NCI-H1417 (cell line): ENCODE measurements around the gene TPSAB1.
"Not testable (repeated sequence)": the region's sequence is repeated elsewhere in the genome, so short reads cannot be mapped to it uniquely, and the experiment has no call there.

Experiments used
- DNase-seq, 3 experiments: peaks; one replicate each; lab custom pipeline; 2025; lab: John Stamatoyannopoulos, UW

Gene TPSAB1

DNA sequence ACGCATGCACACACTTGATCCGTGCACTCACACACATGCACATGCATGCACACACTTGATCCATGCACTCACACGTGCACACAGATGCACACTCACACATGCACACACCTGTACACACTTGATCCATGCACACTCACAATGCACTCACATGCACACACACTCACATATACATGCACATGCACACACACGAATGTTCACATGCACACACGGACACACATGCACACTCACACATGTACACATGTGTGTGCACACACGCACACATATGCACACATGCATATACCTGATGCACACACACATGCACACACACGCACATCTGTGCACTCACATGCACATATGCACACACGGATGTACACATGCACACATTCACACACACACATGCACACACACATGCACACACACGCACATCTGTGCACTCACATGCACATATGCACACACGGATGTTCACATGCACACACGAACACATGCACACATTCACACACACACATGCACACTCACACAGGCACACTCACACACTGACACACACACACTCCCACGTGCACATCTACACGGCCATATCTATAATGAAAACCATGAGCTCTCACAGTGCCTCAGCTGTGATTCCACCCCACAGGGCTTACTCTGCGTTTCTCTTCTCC, 7.5 kb downstream of the TPSAB1 start:
- not testable (repeated sequence) for DNase-seq

DNA sequence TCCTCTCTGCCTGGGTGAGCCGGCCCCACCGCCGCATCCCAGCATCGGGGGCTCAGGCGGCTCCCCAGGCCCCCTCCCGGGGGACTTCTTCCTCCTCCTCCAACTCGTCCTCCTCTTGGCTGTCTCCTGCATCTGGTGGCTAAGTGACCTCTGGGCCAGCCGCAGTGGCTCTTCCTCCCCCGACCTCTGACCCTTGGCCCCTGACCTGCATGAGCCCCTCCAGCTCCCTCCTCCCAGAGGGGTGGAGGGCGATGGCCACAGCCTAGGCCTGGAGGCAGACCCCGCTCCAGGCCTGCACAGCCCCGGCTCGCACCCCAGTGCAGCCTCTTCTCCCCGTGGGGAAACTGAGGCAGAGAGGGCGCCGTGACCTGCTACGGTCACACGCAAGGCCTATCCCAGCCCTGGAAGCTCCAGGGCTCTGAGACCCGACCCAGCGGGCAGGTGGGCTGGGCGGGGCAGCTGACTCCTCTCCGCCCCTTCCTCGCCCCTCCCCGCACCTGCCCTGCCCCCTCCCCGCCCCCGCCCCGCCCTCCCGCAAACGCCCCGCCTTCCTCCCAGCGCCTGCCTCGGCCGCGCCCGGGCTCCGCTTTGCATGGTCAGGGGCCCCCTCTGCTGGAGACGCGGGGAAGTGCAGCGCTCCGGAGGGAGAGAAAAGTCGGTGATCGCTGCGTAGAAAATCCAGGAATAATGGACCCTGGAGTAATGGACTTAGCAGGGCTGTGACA, 8.7 kb downstream of the TPSAB1 start:
- DNase-seq = not testable (repeated sequence)

DNA sequence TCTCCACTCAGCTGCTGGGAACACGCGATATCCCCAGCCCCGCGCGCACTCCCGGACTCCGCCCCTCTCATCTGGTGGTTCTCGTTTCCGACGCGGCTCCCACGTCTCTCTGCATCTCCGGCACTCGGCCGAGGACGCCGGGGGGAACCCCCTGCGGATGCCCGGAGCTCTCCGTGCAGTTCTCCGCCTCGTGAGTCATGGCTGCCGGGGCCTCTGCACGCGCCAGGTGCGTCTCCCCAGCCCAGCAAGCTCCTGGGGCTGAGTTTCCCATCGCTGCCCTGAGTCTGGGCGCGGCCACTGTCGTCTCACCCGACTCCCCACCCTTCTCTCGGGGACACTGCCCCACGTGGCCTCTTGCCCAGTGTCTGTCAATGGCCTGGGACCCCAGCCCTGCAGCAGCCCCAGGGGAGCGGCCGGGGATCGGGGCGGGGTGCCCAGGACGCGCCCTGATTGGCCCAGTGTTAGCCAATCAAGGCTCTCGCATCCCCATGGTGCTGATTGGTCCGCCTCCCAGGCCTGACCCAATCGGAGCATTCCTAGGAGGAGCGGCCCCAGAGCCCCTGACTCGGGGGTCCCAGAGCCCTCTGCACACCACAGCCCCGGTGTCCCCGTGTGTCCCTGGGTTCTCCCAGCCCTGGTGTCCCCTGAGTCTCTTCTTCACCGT, 13.3 kb downstream of the TPSAB1 start:
- DNase-seq = not testable (repeated sequence)

DNA sequence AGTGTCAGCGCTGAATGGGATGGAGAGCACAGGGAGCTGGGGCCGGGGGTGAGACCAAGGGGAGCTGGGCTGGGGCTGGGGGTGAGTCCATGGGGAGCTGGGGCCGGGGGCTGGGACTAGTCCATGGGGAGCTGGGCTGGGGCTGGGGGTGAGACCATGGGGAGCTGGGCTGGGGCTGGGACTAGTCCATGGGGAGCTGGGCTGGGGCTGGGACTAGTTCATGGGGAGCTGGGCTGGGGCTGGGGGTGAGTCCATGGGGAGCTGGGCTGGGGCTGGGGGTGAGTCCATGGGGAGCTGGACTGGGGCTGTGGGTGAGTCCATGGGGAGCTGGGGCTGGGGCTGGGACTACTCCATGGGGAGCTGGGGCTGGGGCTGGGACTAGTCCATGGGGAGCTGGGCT, 14.3 kb downstream of the TPSAB1 start:
- not testable (repeated sequence) for DNase-seq

DNA sequence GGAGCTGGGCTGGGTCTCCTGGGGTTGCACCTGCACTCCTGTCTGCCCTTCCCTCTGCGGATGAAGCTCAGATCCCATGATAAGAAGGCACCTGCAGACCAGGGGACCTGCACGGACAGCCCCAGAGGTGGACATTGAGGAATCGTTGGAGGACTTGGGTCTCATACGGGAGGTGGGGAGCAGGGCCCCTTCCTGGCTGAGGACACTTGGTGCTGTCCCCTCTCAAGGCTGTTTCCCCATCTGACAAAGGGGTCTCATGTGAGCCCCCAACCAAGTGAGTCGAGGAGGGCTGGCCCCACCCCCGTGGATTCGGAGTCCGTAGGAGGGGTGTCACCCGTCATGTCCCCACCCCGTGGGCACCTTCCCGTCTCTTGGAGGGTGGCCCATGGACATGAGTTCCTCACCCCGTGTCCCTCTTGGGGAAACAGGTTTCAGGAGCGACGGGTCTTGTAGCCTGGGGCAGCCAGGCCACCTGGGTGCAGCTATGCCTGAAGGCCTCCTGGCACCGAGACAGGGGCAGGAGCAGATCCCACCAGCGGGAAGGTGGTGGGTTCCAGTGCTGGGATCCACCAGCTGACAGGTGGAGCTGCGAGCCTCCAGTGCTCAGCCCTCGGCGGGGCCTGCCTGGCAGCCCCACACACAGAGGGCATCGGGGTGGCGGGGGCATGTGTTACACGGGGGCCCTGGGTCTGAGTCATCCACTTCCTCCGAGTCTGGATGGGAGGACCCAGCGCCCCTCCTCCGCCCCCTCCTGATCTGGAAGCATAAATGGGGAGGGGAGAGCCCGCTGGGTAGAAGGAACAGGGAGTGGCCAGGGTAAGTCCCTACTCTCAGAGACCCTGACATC, 15.0 kb downstream of the TPSAB1 start, which contains the start of gene TPSD1:
Gene TPSD1 (plus strand): TSS at position 794 of the 847 bp plus-strand sequence. CDS start 212 bp downstream, outside the sequence.
- not testable (repeated sequence) for DNase-seq

DNA sequence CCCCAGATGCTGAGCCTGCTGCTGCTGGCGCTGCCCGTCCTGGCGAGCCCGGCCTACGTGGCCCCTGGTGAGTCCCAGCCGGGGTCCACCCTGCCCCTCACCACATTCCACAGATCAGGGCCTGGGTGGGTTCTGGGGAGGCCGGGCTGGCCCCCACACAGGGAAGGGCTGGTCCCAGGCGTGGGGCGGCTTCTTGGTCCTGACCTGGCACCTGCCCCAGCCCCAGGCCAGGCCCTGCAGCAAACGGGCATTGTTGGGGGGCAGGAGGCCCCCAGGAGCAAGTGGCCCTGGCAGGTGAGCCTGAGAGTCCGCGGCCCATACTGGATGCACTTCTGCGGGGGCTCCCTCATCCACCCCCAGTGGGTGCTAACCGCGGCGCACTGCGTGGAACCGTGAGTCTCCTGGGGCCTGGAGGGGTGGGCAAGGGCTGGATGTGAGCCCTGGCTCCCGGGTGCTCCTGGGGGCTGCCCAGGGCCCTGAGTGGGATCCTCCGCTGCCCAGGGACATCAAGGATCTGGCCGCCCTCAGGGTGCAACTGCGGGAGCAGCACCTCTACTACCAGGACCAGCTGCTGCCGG, 15.9 kb downstream of the TPSAB1 start:
- not testable (repeated sequence) for DNase-seq

DNA sequence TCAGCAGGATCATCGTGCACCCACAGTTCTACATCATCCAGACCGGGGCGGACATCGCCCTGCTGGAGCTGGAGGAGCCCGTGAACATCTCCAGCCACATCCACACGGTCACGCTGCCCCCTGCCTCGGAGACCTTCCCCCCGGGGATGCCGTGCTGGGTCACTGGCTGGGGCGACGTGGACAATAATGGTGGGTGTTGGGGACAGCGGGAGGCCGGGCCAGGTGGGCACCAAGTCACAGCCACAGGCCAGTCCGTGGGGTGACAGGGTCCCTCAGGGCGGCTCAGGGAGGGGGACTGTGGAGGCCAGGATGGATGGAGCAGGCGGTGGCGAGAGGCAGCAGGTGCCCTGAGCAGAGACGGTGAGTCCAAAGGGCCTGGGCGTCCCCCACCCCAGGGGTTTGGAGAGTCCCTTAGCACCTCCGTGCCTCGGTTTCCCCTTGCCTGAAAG, 16.4 kb downstream of the TPSAB1 start:
- no peak for DNase-seq

DNA sequence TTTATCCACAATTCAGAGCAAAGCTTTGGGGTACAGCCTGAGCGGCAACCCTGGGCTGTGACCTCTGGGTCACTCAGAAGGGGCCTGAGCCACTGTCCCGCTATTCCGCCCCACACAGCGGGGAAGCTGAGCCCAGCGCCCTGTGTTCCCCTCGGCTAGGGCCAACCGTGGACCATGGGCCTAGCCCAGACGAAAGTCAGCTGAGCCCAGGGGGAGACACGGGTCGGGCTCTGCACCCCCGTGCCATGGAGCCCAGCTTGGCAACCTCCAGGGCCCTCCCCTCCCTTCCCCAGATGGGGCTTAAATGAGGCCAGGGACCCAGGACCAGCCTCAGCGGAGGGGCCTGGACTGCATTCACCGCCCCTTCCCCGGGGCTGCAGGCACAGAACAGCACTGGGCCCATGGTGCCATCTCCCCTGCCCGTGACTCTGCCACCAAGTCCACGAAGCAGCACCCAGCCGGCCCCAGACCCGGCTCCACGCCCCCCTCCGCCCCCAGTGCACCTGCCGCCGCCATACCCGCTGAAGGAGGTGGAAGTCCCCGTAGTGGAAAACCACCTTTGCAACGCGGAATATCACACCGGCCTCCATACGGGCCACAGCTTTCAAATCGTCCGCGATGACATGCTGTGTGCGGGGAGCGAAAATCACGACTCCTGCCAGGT, 17.2 kb downstream of the TPSAB1 start:
- no peak for DNase-seq

DNA sequence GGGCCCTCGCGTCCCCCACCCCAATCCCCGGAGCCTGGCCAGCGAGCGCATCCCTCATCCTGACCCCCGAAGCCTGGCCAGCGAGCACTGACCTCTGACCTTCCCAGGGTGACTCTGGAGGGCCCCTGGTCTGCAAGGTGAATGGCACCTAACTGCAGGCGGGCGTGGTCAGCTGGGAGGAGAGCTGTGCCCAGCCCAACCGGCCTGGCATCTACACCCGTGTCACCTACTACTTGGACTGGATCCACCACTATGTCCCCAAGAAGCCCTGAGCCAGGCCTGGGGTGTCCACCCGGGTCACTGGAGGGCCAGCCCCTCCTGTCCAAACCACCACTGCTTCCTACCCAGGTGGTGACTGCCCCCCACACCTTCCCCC, 17.7 kb downstream of the TPSAB1 start:
- DNase-seq = no peak

DNA sequence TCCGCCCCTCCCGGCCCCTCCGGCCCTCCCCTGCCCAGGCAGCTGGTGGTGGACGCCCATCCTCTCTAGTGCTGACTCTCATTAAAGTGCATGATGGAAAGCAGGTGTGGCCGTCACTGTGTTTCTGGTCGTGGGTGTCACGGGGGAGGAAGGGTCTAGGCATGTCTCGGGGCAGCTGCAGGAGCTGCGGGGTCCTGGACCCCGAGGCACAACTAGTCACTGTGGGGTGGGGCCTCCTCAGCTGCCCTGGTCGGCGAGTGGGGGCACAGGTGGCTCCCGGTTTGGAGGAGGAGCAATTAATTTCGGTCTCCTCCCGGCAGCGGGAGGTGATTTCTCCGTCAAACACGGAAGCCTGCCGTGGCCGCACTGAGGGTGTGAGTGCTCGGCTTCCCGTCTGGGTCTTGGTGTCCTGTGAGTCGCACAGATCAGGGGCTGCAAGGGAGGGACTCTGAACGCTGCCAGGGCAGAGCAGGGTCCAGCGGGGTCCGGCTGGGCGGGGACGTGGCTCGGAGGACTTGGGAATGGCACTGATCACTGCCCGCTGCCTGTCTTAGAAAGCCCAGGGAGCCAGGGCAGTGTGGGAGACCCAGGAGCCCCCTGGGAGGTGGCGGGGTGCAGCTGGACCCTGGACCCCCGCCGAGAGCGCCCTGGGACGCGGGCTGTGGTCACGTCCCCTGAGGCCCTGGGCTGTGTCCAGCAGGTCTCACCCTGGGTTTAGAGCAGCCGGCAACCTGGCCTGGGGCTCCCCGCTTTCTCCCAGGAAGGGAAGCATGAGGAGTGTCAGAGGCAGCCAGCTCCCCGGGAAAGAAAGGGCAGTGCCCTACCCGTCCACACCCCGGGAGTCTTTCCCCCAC, 18.6 kb downstream of the TPSAB1 start:
- peak; percentile 53 to 86 (median 80) for DNase-seq

DNA sequence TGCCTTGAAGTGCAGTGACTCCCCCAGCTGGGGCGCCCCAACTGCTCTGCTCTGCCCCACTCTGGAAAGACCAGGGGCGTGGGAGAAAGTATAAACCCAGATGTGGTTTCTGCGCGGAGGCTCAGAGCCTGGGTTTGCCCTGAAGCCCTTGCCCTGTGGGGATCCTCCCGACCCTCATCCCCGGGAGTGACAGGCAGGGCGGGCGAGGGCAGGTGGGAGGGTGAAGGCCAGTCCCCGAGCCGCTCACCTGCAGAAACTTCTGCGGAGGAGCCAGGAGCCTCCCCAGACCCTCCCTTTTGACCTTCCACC, 19.2 kb downstream of the TPSAB1 start:
- no peak for DNase-seq

DNA sequence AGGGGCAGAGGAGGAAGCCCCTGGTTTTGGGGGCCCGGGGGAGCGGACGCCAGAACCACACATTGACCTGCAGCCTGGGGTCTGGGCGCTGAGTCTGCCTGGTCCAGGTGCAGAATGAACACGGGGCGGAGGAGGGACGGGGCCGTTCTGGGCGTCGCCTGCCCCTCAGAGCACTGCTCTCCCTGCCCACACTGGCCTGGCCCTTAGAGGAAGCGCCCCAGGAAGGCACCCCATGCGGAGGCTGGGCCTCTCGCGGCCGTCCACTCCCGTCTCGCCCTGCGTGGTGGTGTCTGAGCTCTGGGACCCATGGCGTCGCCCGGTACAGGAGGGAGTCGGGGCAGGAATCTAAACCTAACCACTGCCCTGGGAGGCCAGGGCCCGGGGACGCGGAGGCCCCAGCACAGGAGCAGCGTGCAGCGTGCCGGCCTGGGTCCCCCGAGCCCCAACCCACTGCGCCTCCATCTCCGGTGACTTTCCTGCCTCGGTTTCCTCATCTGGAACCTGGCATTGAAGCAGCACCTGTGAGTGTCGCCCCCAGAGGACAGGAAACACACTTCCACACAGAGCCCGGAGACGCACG, 19.7 kb downstream of the TPSAB1 start:
- DNase-seq = no peak

DNA sequence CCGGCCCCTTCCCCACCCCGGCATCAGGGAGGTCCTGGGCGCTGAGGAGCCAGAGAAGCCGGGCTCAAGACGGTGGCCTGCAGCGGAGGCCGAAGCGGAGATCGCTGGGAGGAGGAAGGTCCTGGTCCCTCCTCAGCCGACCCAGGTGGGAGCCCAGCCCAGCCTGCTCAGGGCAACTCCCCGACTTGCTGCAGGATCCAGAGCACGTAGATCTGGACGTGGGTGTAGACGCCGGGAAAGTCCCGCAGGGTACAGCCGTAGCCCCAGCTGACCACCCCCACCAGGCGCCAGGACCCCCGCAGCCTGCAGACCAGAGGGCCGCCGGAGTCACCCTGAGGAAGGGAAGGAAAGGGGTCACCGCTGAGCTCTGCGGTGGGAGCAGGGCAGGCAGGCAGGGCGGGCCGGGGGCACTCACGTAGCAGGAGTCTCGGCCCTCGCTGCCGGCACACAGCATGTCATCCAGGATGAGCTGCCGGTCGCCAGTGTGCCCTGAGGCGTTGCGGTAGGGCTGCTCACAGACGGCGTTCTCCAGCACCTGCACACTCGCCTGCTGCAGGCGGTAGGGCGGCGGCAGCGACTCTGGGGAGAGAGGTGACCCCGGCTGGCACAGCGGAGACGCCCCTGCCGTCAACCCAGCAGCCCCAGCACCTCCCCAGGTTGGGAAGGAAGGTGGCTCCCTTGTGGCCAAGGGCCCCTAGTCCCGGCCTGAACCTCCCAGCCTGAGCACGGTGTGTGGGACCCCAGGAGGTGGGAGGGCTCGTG, 20.8 kb downstream of the TPSAB1 start:
- peak in 2 of 3 experiments; percentile 60 to 66 for DNase-seq

DNA sequence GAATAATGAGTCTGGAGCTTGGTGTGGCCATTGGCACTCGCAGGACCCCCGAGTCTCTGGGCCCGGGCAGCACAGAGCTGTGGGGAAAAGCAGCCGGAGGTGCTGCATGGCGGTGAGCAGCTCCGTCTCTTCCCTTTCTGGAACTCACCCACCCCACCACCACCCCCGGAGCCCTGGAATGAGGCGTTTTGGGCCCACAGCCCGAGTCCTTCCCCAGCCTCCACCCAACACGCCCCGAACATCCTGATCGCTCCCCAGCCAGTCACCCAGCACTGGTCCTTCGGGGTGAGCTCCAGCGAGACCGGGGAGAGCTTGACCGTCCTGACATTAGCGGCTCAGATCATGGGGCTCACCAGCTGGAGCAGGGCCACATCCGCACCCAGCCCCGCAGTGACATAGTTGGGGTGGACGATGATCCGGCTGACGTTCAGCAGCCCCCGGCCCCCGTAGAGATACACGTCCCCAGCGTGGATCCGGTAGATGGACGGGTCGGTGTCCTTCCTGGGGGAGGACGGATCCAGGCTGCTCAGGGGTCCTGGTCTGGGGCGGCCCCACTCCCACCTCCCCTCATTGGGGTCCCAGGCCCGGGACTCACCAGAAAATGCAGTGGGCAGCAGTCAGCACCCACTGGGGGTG, 21.8 kb downstream of the TPSAB1 start:
- DNase-seq = no peak

DNA sequence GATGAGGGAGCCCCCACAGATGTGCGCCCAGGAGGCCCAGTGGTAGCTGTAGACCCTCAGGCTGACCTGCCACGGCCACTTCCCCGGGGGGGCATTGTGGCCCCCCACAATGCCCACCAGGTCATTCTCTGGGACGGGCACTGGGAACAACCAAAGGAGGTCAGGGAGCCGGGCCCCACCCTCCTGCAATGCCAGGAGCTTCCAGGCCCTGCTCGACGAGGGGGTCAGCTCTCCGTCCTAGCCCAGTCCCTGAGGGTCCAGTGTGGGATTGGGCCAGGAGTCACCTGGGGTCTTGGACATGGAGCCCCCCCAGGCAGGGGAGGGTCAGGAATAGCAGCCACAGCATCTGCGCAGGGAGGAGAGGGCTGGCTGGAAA, 22.3 kb downstream of the TPSAB1 start:
- DNase-seq = no peak

DNA sequence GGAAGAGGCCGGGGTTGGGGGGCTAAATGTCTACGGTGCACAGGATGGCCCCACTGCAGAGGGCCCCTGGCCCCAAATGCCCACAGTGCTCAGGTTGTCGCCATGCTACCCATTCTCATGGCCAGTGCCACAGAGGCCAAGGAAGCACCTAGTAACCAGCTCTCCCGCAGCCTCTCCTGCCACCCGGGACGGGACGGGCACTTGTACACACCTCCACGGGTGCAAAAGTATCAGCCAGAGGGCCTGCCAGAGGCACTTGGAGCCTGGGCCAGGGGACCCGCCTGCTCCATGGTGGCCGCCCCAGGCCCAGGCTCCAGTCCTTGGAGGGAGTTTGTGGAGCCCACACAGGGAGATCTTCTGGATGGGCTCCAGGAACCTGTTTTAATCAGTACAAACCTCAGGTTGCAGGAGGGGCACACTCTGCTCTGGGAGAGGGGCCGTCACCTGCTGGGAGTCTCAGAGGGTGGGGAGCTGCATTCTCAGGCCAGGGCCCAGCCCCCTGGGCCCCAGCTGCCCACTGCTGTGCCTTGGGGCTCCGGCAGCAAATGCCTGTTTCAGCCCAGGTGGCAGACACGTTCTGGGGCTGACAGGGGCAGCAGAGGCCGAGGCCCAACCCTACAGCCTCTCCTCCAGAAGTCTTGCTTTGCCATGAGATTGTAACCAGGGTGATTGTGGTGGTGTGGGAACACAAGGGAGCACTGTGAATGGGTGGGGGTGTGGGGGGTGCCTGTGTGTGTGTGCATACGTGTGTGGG, 23.3 kb downstream of the TPSAB1 start:
- DNase-seq = no peak

DNA sequence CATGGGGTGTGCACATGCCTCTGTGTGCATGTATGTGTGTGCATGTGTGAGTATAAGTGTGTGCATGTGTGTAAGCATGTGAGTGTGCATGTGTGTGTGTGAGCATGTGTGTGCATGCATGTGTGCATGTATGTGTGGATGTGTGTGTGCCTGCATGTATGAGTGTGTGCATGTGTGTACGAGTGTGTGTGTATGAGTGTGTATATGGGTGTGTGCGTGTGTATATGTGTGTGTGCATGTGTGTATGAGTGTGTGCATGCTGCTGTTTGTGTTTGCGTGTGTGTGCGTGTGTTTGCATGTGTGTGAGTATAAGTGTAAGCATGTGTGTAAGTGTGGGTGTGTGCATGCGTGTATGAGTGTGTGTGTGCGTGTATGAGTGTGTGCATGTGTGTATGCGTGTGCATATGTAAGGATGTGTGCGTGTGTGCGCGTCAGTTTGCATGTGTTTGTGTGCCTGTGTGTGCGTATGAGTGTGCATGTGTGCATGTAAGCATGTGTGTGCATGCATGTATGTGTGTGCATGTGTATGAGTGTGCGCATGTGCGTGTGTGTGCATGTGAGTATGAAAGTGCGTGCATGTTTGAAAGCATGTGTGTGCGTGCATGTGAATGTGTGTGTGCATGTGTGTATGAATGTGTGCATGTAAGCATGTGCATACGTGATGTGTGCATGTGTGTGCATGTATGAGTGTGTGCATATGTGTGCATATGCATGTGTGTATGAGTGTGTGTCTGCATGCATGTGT, 24.0 kb downstream of the TPSAB1 start:
- DNase-seq = no peak
